T-cell (primary cell): ENCODE results near the gene RAB11FIP4. TPM values are rescaled to one million over a fixed set of nuclear protein-coding genes. Genes with fewer than 3 reads are reported as not detected.

Experiments
- ATAC-seq, 4 experiments: fragments of 200-7000 bp in 3 of 4; fragments of 150-1000 bp in 1 of 4; cut with Tn5 transposase; replicated peaks in 1 of 4; 1 replicate in 3 of 4; 2 replicates in 1 of 4; pipeline ENCODE4 v1.10.0; 2021; ENCODE audit warnings: moderate library complexity in 3 of 4, mild to moderate bottlenecking in 2 of 4, moderate number of reproducible peaks in 1 of 4
- CTCF ChIA-PET, 2 donors: fragments of 300-600 bp; sonication (Branson Sonifier 250); formaldehyde crosslinking; loops; one replicate each; lab custom pipeline; 2022; ENCODE audit warnings: antibody characterized with exemption in 2 of 2; lab: Charles Lee
- POLR2A ChIA-PET, 2 donors: fragments of 300-600 bp; sonication (Branson Sonifier 250); formaldehyde crosslinking; loops; one replicate each; lab custom pipeline; 2022; ENCODE audit warnings: antibody characterized with exemption in 2 of 2; lab: Charles Lee
- DNase-seq, 35 experiments: peaks; one replicate each; pipeline versions ENCODE4 v3.0.0 to v3.0.0-alpha.2; 2013 to 2023
- H3K27ac ChIP-seq: one replicate; pipeline ENCODE4 v1.5.1; 2013; ENCODE audit warnings: low read length
- H3K27me3 ChIP-seq, 2 experiments: replicated peaks in 1 of 2; 1 replicate in 1 of 2; 2 replicates in 1 of 2; pipeline versions ENCODE4 v1.6.1 to v1.7.0; 2013; ENCODE audit warnings: low read length in 1 of 2, mixed read lengths in 1 of 2; ENCODE audit not compliant: control insufficient read depth in 2 of 2, insufficient read depth in 2 of 2; ENCODE audit errors: extremely low read depth in 1 of 2
- H3K36me3 ChIP-seq, 2 donors: 1 replicate in 1 of 2; 2 replicates in 1 of 2; pipeline versions ENCODE4 v1.6.1 to v1.7.0; 2013; ENCODE audit warnings: low read length in 1 of 2; ENCODE audit not compliant: control insufficient read depth in 2 of 2, insufficient read depth in 1 of 2; ENCODE audit errors: extremely low read depth in 1 of 2
- H3K4me1 ChIP-seq, 2 experiments: 1 replicate in 1 of 2; 2 replicates in 1 of 2; pipeline versions ENCODE4 v1.6.1 to v1.7.0; 2013; ENCODE audit warnings: low read length in 2 of 2, mixed read lengths in 1 of 2; ENCODE audit not compliant: insufficient read depth in 2 of 2, control insufficient read depth in 1 of 2; ENCODE audit errors: extremely low read depth in 1 of 2
- H3K4me3 ChIP-seq, 2 donors: 1 replicate in 1 of 2; 2 replicates in 1 of 2; pipeline versions ENCODE4 v1.5.1 to v1.7.0; 2013; ENCODE audit warnings: mild to moderate bottlenecking in 2 of 2, low read length in 1 of 2, moderate library complexity in 1 of 2; ENCODE audit not compliant: control insufficient read depth in 1 of 2; ENCODE audit errors: extremely low read depth in 1 of 2
- H3K9me3 ChIP-seq: 2 replicates; pipeline ENCODE4 v1.7.0; 2013
- H3K27ac Mint-ChIP-seq, 2 donors: one replicate each; pipeline ENCODE4 v1.8.0; 2020 to 2021; ENCODE audit warnings: mild to moderate bottlenecking in 2 of 2, mixed read lengths in 2 of 2
- H3K27me3 Mint-ChIP-seq, 2 donors: one replicate each; pipeline ENCODE4 v1.8.0; 2021 to 2022; ENCODE audit warnings: mixed read lengths in 2 of 2
- H3K36me3 Mint-ChIP-seq: one replicate; pipeline ENCODE4 v1.8.0; 2021; ENCODE audit warnings: mixed read lengths
- H3K4me1 Mint-ChIP-seq, 3 donors: one replicate each; pipeline ENCODE4 v1.8.0; 2020 to 2022; ENCODE audit warnings: mixed read lengths in 3 of 3, mild to moderate bottlenecking in 1 of 3
- H3K4me3 Mint-ChIP-seq, 3 donors: one replicate each; pipeline ENCODE4 v1.8.0; 2020 to 2022; ENCODE audit warnings: mild to moderate bottlenecking in 3 of 3, mixed read lengths in 3 of 3, moderate library complexity in 3 of 3
- H3K9me3 Mint-ChIP-seq, 3 donors: one replicate each; pipeline ENCODE4 v1.8.0; 2020 to 2022; ENCODE audit warnings: mixed read lengths in 3 of 3
- WGBS: methylation state at CpG from one replicate; pipeline ENCODE4 v1.1.5; 2013; ENCODE audit warnings: missing lambda C conversion rate; ENCODE audit not compliant: insufficient coverage; 5-methylcytosine and 5-hydroxymethylcytosine counted together
- total RNA-seq, 35 experiments: library from RNA in 6 of 35; stranded (reverse) in 6 of 35; fragments of 120-200 nt in 1 of 35; gene quantifications; one replicate each; pipeline versions ENCODE4 v1.2.1 to v1.2.4 and lab custom pipeline; 2013 to 2026

Gene RAB11FIP4
- total RNA-seq, 5 donors from 2014 or later (not counting 1 experiment from before 2014, with no cell fraction given): 45.6 to 72.6 (median 50.1) TPM

GRCh38 chr17:31556969-31557645 lies 165.6 kb downstream of the RAB11FIP4 start:
- no peak overlapping the region for H3K27ac ChIP-seq
- Mint-ChIP-seq H3K27ac (no peak overlapping the region), H3K27me3 (peaks cover 0 to 12% of the 10 kb centered on the region in 2 donors), H3K4me3 (peak overlapping the region in 2 of 3 donors; percentile 6 to 73), H3K9me3 (no peaks in the 10 kb centered on the region), H3K4me1 (peaks cover 13 to 22% (median 15%) of the 10 kb centered on the region in 3 donors), H3K36me3 (no peaks in the 10 kb centered on the region)
- WGBS: 96% methylated on average over 4 of the region's 13 CpGs
- DNase-seq (no peak), ATAC-seq (no peak)
- no peak overlapping the region for H3K4me3 ChIP-seq
- H3K36me3 ChIP-seq: no peaks in the 10 kb centered on the region
- peaks cover 2 to 15% of the 10 kb centered on the region in 2 experiments for H3K4me1 ChIP-seq
- ChIA-PET CTCF (no interaction called here), POLR2A (no interaction called here)
- H3K27me3 ChIP-seq: peaks cover 0 to 17% of the 10 kb centered on the region in 2 experiments
- no peaks in the 10 kb centered on the region for H3K9me3 ChIP-seq

GRCh38 chr17:31558748-31559583 lies 167.5 kb downstream of the RAB11FIP4 start:
- peak overlapping the region; percentile 57 to 73 (median 70) for H3K4me3 Mint-ChIP-seq
- peaks cover 0 to 12% of the 10 kb centered on the region in 2 donors for H3K27me3 Mint-ChIP-seq
- ATAC-seq (peak; percentile 94 to 96 (median 96)), DNase-seq (peak in 30 of 35 experiments; percentile 5 to 71 (median 34))
- H3K27me3 ChIP-seq: peaks cover 0 to 24% of the 10 kb centered on the region in 2 experiments
- peak overlapping the region; percentile 43 to 61 for H3K4me3 ChIP-seq
- peaks cover 8 to 21% (median 14%) of the 10 kb centered on the region in 3 donors for H3K4me1 Mint-ChIP-seq
- H3K36me3 Mint-ChIP-seq: no peaks in the 10 kb centered on the region
- H3K27ac ChIP-seq: no peak overlapping the region
- WGBS: 2% methylated on average over 99 of the region's 111 CpGs
- CTCF ChIA-PET: no interaction called here
- POLR2A ChIA-PET: interaction anchor here in 1 of 2 donors (0.6 kb wide), 1 partner anchor 58 kb away, joined by 4 read pairs; no protein-coding TSS in a partner anchor
- no peaks in the 10 kb centered on the region for H3K36me3 ChIP-seq
- H3K27ac Mint-ChIP-seq: no peak overlapping the region
- H3K9me3 Mint-ChIP-seq: no peaks in the 10 kb centered on the region
- no peaks in the 10 kb centered on the region for H3K9me3 ChIP-seq
- H3K4me1 ChIP-seq: peaks cover 2 to 15% of the 10 kb centered on the region in 2 experiments

- Mint-ChIP-seq H3K4me1 (peaks cover 8 to 19% (median 12%) of the 10 kb centered on the region in 3 donors), H3K27me3 (peaks cover 4 to 12% of the 10 kb centered on the region in 2 donors), H3K27ac (no peak overlapping the region), H3K9me3 (no peaks in the 10 kb centered on the region), H3K4me3 (peak overlapping the region; percentile 59 to 68 (median 64)), H3K36me3 (no peaks in the 10 kb centered on the region)
- ChIA-PET POLR2A (interaction anchor here in 1 of 2 donors (0.6 kb wide), 1 partner anchor 59 kb away, joined by 4 read pairs; no protein-coding TSS in a partner anchor), CTCF (no interaction called here)
- H3K36me3 ChIP-seq: no peaks in the 10 kb centered on the region
- H3K27me3 ChIP-seq: peaks cover 0 to 31% of the 10 kb centered on the region in 2 experiments
- H3K4me3 ChIP-seq: peak overlapping the region in 1 of 2 donors; percentile 25
- H3K9me3 ChIP-seq: no peaks in the 10 kb centered on the region
- ATAC-seq (peak in 2 of 4 experiments; percentile 18 to 22), DNase-seq (no peak)
- peaks cover 2 to 15% of the 10 kb centered on the region in 2 experiments for H3K4me1 ChIP-seq
- no peak overlapping the region for H3K27ac ChIP-seq
- 49% methylated on average over 78 of the region's 91 CpGs for WGBS
These were observed 168.4 kb downstream of the RAB11FIP4 start for GRCh38 chr17:31559584-31560501.

GRCh38 chr17:31560616-31561235 lies 169.3 kb downstream of the RAB11FIP4 start:
- no peaks in the 10 kb centered on the region for H3K9me3 Mint-ChIP-seq
- no peak for DNase-seq
- Histone ChIP-seq H3K9me3 (no peaks in the 10 kb centered on the region), H3K4me3 (no peak overlapping the region), H3K27me3 (peaks cover 0 to 38% of the 10 kb centered on the region in 2 experiments), H3K4me1 (peaks cover 2 to 15% of the 10 kb centered on the region in 2 experiments), H3K36me3 (no peaks in the 10 kb centered on the region), H3K27ac (no peak overlapping the region)
- no peak overlapping the region for H3K27ac Mint-ChIP-seq
- H3K4me1 Mint-ChIP-seq: peaks cover 8 to 17% (median 12%) of the 10 kb centered on the region in 3 donors
- H3K36me3 Mint-ChIP-seq: no peaks in the 10 kb centered on the region
- ChIA-PET POLR2A (no interaction called here), CTCF (no interaction called here)
- no peak for ATAC-seq
- H3K27me3 Mint-ChIP-seq: peaks cover 4 to 12% of the 10 kb centered on the region in 2 donors
- H3K4me3 Mint-ChIP-seq: peak overlapping the region; percentile 59 to 68 (median 64)
- WGBS: 69% methylated on average over 5 of the region's 10 CpGs

DNA sequence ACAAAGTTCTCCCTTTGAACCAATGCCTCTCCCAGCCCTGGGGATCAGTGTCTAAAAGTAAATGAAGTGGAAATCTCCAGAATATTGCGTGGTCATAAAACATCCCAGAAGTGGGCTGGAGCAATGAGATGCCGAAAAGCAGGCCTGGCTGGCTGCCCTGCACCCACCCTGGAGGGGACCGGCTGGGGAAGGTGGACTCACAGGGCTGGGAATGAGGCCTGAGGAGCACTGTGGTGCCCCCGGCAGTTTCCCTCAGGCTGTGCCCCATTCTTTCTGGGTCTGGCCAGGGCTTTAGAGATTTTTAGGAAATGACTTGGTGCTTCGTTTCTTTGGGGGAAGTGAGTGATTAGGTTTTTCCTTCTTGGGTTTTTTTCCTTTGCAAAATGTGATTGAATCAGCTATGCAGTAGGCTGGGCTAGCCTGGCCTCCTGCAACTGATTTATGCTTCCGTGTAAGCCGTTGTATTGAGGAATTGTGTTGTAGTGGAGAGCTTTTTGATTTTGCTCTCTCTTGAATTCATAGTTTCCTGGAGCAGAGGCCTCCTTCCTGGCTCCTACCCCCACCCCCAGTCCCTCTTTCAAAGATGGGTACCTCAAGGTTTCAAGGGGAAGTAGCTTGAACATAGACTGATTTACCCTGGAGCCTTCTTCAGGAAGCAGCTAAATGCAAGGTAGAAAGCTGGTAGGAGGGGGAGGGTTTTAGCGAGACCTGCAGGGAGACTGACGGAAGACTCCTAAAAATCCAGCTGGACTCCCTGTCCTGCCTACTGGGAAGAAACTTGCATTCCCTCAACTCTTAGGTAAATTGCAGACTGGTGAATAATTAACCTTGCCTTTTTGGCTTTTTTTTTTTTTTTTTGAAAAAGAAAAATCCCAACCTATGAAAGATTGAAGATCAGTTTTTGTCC lies 170.2 kb downstream of the RAB11FIP4 start:
- DNase-seq: no peak
- H3K27me3 ChIP-seq: peaks cover 0 to 40% of the 10 kb centered on the region in 2 experiments
- POLR2A ChIA-PET: interaction anchor here in 1 of 2 donors (0.6 kb wide), 1 partner anchor 169 kb away, joined by 3 read pairs; no protein-coding TSS in a partner anchor
- no peaks in the 10 kb centered on the region for H3K36me3 Mint-ChIP-seq
- CTCF ChIA-PET: interaction anchor here in 1 of 2 donors (0.7 kb wide), 1 partner anchor 296 kb away, joined by 8 read pairs; no protein-coding TSS in a partner anchor
- no peak overlapping the region for H3K4me3 ChIP-seq
- H3K27me3 Mint-ChIP-seq: peaks cover 4 to 12% of the 10 kb centered on the region in 2 donors
- no peak for ATAC-seq
- 80% methylated on average over 6 of the region's 9 CpGs for WGBS
- H3K4me1 Mint-ChIP-seq: peaks cover 8 to 17% (median 12%) of the 10 kb centered on the region in 3 donors
- peak overlapping the region in 2 of 3 donors; percentile 19 to 37 for H3K4me3 Mint-ChIP-seq
- no peak overlapping the region for H3K27ac Mint-ChIP-seq
- H3K36me3 ChIP-seq: no peaks in the 10 kb centered on the region
- H3K9me3 Mint-ChIP-seq: no peaks in the 10 kb centered on the region
- peaks cover 2 to 15% of the 10 kb centered on the region in 2 experiments for H3K4me1 ChIP-seq
- H3K27ac ChIP-seq: no peak overlapping the region
- H3K9me3 ChIP-seq: no peaks in the 10 kb centered on the region
